Right lobe of liver (tissue), 6 donors: ENCODE measurements around the gene VPS26B. TPM values are rescaled to one million over a fixed set of nuclear protein-coding genes. Genes with fewer than 3 reads are reported as not detected.

Experiments
- ATAC-seq, 4 donors: fragments of 200-7000 bp; cut with Tn5 transposase; one replicate each; pipeline ENCODE4 v1.9.1; 2020; ENCODE audit warnings: mild to moderate bottlenecking in 4 of 4, moderate library complexity in 4 of 4
- DNase-seq, 3 donors: peaks; one replicate each; pipeline ENCODE4 v3.0.0-alpha.2; 2020
- H3K27ac ChIP-seq, 3 donors: fragments of 200-600 bp; one replicate each; pipeline ENCODE4 v1.8.0; 2022
- H3K27me3 ChIP-seq, 2 donors: fragments of 200-600 bp; one replicate each; pipeline ENCODE4 v1.8.0; 2022
- H3K36me3 ChIP-seq, 4 donors: fragments of 200-600 bp; sonication (generic) in 1 of 4; one replicate each; pipeline versions ENCODE4 v1.5.1 to v1.8.0; 2017 to 2022; ENCODE audit warnings: control low read depth in 1 of 4
- H3K4me1 ChIP-seq, 4 donors: fragments of 200-600 bp; sonication (generic) in 1 of 4; one replicate each; pipeline versions ENCODE4 v1.5.1 to v1.8.0; 2017 to 2022; ENCODE audit warnings: control low read depth in 1 of 4
- H3K4me3 ChIP-seq, 3 donors: fragments of 200-600 bp; one replicate each; pipeline ENCODE4 v1.8.0; 2022
- H3K9me3 ChIP-seq, 4 donors: fragments of 200-600 bp; sonication (generic) in 1 of 4; one replicate each; pipeline versions ENCODE4 v1.5.1 to v1.8.0; 2017 to 2022; ENCODE audit warnings: control low read depth in 1 of 4
- POLR2A ChIP-seq: fragments of 450-650 bp; IDR thresholded peaks from one replicate; pipeline ENCODE4 v1.6.1; 2017; ENCODE audit warnings: antibody characterized with exemption, mild to moderate bottlenecking
- WGBS: methylation state at CpG from one replicate; pipeline ENCODE4 v1.1.6; 2018; ENCODE audit warnings: low coverage, low lambda C conversion rate; ENCODE audit not compliant: insufficient coverage; ENCODE audit errors: missing lambda C conversion rate; 5-methylcytosine and 5-hydroxymethylcytosine counted together
- intact Hi-C, 2 donors: fragments of 100-400 bp; cut with DNase I; formaldehyde crosslinking; loops; one replicate each; pipeline versions ENCODE4 v1.11.2 to v1.14.1; 2022
- total RNA-seq, 6 experiments: library from RNA; depleted of rRNA in 2 of 6; stranded (reverse); fragments of >200 nt in 2 of 6; fragmentation: NEBNext Ultra II Directional in 3 of 6; extraction: Animal tissue kit (Norgen Biotek cat#: 25700) in 3 of 6; gene quantifications; one replicate each; pipeline versions ENCODE4 v1.1.0 to v1.2.4, GENCODE V29; 2016 to 2023
- TF ChIP-seq, protein P1 (sequence below), 4 donors: fragments of 200-600 bp in 3 of 4; fragments of 450-650 bp in 1 of 4; IDR thresholded peaks; one replicate each; pipeline versions ENCODE4 v1.5.1 to v1.8.0; 2016 to 2022; ENCODE audit warnings: antibody characterized with exemption in 4 of 4, mild to moderate bottlenecking in 2 of 4
- donor health status: DM: no; HTN: yes; CAD: no.
- donor health status: DM: no; HTN: no; CAD: no.
- donor health status: DM: no; HTN: no; CAD: no.
- donor health status: DM: no; HTN: yes; CAD: no.
- donor health status: DM: no; HTN: yes; CAD: no.

Gene VPS26B
- total RNA-seq, 6 experiments from 2014 or later: 22.6 to 33.7 (median 30.0) TPM

DNA sequence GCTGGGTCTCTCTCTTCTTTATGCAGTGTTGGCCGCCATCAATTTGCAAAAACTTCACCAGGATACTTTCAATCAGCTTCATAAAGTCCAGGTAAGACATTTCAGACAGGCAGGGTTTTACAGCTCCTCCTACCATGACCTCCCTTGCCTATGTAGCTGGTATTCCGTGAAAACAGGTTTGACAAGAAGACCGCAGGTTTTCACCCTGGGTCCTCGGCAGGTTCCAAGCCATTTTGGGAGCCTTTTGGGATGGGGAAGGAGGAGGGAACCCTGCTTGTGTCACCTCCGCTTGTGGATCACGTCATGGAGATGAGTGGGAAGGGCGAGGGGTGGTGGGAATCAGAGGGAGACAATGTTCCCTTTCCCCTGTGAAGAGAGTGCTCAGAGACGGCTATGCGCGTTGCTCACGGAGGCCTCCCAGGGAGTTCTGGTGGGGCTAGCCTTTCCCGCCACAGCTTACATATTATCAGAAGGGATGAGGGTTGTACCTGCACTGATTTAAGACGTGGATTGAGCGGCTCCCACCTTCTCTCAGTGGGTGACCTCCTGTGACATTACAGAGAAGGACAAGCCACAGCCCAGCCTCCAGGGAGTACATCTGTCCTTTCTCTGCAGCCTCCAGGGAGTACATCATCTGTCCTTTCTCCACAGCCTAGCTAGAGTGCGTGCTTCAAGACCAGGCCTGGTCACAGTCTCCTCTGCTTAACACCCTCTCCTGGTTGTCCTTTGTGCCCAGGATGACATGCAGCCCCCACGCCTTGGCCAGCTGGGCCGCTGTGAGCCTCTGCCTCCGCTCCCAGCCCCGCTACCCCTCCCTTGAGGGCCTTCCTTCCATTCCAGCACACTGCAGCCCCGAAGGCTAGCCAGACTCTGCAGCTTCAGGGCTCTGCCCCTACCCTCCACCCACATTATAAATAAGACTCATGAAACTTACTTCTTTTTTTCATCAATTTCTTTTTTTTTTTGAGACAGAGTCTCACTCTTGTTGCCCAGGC lies 68.9 kb downstream of the VPS26B start:
- Histone ChIP-seq H3K9me3 (no peaks in the 10 kb centered on the region), H3K27ac (no peak overlapping the region), H3K27me3 (no peaks in the 10 kb centered on the region), H3K4me1 (no peaks in the 10 kb centered on the region), H3K4me3 (no peak overlapping the region), H3K36me3 (no peaks in the 10 kb centered on the region)
- TF ChIP-seq POLR2A: no peak
- TF ChIP-seq, protein P1, sequence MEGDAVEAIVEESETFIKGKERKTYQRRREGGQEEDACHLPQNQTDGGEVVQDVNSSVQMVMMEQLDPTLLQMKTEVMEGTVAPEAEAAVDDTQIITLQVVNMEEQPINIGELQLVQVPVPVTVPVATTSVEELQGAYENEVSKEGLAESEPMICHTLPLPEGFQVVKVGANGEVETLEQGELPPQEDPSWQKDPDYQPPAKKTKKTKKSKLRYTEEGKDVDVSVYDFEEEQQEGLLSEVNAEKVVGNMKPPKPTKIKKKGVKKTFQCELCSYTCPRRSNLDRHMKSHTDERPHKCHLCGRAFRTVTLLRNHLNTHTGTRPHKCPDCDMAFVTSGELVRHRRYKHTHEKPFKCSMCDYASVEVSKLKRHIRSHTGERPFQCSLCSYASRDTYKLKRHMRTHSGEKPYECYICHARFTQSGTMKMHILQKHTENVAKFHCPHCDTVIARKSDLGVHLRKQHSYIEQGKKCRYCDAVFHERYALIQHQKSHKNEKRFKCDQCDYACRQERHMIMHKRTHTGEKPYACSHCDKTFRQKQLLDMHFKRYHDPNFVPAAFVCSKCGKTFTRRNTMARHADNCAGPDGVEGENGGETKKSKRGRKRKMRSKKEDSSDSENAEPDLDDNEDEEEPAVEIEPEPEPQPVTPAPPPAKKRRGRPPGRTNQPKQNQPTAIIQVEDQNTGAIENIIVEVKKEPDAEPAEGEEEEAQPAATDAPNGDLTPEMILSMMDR (IDR thresholded peaks at IDR 0.05): no peak
- intact Hi-C loops: no loop called here
- ATAC-seq (no peak), DNase-seq (no peak)
- 64% methylated on average over 13 of the region's 20 CpGs for WGBS

DNA sequence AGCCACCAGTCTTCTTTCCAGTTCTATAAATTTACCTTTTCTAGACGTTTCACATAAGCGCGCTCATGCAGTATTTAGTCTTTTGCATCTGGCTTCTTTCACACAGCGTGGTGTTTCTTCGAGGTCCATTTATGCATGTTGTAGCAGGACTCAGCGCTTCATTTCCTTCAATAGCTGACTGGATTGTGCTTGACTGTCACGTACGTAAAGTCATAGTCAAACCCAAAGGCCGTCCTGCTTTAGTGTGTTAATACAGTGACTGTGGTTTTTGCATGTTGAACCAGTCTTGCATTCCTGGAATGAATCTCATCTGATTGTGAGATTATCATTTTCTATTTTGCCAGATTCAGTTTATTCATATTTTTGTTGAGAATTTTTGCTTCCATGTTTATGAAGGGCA lies 70.2 kb downstream of the VPS26B start:
- intact Hi-C loops: no loop called here
- DNase-seq: no peak
- TF ChIP-seq POLR2A: no peak
- TF ChIP-seq, protein P1 (IDR thresholded peaks at IDR 0.05): no peak
- Histone ChIP-seq H3K9me3 (no peaks in the 10 kb centered on the region), H3K27ac (no peak overlapping the region), H3K4me1 (no peaks in the 10 kb centered on the region), H3K36me3 (no peaks in the 10 kb centered on the region), H3K4me3 (no peak overlapping the region), H3K27me3 (no peaks in the 10 kb centered on the region)
- ATAC-seq: no peak
- 70% methylated on average over 9 of the region's 9 CpGs for WGBS

Other genes with a start within 250 kb of the VPS26B start
- gene JAM3, start 155.6 kb upstream of the VPS26B start, total RNA-seq: 1 to 10 TPM in 5 of 6 experiments, under 1 TPM in 1; 0.86 to 2.5 (median 1.6) TPM
- 10 to 100 TPM; 11.9 to 21.8 (median 15.5) TPM for gene NCAPD3, start 704 bp upstream of the VPS26B start, total RNA-seq
- gene THYN1, start 28.7 kb downstream of the VPS26B start, total RNA-seq: 10 to 100 TPM; 11.7 to 39.2 (median 20.6) TPM
- 10 to 100 TPM; 19.1 to 28.3 (median 24.4) TPM for gene ACAD8, start 28.9 kb downstream of the VPS26B start, total RNA-seq
- gene GLB1L3, start 51.7 kb downstream of the VPS26B start, total RNA-seq: not detected
- under 1 TPM; 0.12 to 0.68 (median 0.55) TPM for gene GLB1L2, start 107.3 kb downstream of the VPS26B start, total RNA-seq
- 1 to 10 TPM in 5 of 6 experiments, under 1 TPM in 1; 0.76 to 8.8 (median 5.1) TPM for gene B3GAT1, start 187.6 kb downstream of the VPS26B start, total RNA-seq